ENCODE measurements around the gene ARVCF. TPM values are rescaled to one million over a fixed set of nuclear protein-coding genes. Genes with fewer than 3 reads are reported as not detected.
A peak's percentile ranks its signal among the peaks of the same experiment; 100 is the strongest.

Gene ARVCF
- total and polyA plus RNA-seq, 9 of the 15 experiments (the other 6 are each of a cell fraction or from before 2014, with no cell fraction given), result 0.03 to 97.4 (median 15.6) TPM

GRCh38 chr22:20057596-20058268 is 41.1 kb upstream of the ARVCF start (continued):
- TF ChIP-seq FOXP4 (CRISPR knock-in tag; IDR thresholded peaks at IDR 0.05; ENCODE audit: borderline replicate concordance), result no peak
- no peak for TF ChIP-seq ZSCAN32 (CRISPR knock-in tag; IDR thresholded peaks at IDR 0.05)
- TF ChIP-seq RBFOX2 (IDR thresholded peaks at IDR 0.05; ENCODE audit: low read depth, low read length), result no peak
- TF ChIP-seq ZKSCAN3 (CRISPR knock-in tag; IDR thresholded peaks at IDR 0.05), result no peak; the same call in 1 of the 2 replicates
- TF ChIP-seq NCOA1 (IDR thresholded peaks at IDR 0.05; ENCODE audit: low read depth), result no peak
- peak; percentile 25 for TF ChIP-seq MEIS2 (IDR thresholded peaks at IDR 0.05; ENCODE audit: partially characterized antibody)
- no peak for TF ChIP-seq MGA (IDR thresholded peaks at IDR 0.05)
- TF ChIP-seq KDM1A (IDR thresholded peaks at IDR 0.05), result no peak
- no peak for TF ChIP-seq NR1H2 (CRISPR knock-in tag; IDR thresholded peaks at IDR 0.05)
- no peak for TF ChIP-seq ATF1 (CRISPR knock-in tag; IDR thresholded peaks at IDR 0.05)
- no peak for TF ChIP-seq ATF1 (tag; IDR thresholded peaks at IDR 0.05)
- TF ChIP-seq ZNF253 (CRISPR knock-in tag; conservative IDR thresholded peaks at IDR 0.05), result no peak
- TF ChIP-seq CBX8 (IDR thresholded peaks at IDR 0.05; ENCODE audit: borderline replicate concordance, extremely low read depth, low read depth, low read length, poor library complexity, severe bottlenecking), result no peak
- TF ChIP-seq MAX (CRISPR knock-in tag; IDR thresholded peaks at IDR 0.05), result no peak
- no peak for TF ChIP-seq ZNF766 (CRISPR knock-in tag; conservative IDR thresholded peaks at IDR 0.05)

Measured in K562 (cell line).